ENCODE results near the gene GNAT1.
"Not testable (repeated sequence)": the region's sequence is repeated elsewhere in the genome, so short reads cannot be mapped to it uniquely, and the experiment has no call there.

The GNAT1 gene

DNA sequence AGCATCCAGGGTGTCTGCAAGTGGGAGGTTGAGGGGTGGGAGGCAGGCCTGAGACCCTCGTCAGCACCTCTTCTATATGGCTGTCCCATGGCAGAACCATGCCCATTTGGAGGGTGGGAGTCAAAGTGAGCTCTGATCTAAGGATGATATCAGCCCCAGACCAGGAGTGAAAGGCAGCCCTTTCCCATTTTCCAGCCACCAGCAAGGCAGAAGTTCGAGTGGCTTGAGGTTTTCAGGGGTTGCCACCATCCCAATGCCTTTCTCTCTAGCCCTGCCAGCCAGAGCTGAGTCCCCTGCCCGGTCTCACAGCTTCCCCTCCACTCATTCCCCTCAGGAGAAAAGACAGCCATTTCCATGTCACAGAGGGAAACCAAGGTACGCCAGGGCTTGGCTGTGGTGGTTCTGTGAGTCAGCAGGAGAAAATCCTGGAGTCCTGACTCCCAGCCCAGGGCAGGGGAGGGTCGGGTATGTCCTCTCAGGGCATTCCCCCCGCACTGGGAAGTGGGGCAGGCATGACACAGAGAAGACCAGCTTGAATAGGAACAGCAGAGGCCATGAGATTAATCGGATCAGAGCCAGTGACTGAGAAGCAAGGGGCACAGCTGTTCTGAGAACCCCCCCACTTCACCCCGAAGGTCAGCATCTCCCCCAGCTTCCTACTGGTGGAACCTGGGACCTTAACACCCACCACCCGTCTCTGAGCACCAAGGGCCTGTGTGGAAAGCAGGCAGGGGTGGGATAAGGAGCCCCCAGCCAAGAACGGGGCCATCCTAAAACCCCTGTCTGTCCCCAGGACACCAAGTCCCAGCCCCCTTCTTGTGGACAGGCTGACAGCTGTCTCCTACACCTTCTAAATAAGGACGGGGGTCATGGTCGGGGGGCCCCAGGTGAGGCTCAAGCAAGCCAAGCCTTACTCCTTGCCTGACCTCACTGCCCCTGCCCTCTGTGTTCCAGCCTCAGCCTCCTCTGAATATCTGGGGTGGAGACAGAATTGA, 12.7 kb downstream of the GNAT1 start:
- no peak for DNase-seq

DNA sequence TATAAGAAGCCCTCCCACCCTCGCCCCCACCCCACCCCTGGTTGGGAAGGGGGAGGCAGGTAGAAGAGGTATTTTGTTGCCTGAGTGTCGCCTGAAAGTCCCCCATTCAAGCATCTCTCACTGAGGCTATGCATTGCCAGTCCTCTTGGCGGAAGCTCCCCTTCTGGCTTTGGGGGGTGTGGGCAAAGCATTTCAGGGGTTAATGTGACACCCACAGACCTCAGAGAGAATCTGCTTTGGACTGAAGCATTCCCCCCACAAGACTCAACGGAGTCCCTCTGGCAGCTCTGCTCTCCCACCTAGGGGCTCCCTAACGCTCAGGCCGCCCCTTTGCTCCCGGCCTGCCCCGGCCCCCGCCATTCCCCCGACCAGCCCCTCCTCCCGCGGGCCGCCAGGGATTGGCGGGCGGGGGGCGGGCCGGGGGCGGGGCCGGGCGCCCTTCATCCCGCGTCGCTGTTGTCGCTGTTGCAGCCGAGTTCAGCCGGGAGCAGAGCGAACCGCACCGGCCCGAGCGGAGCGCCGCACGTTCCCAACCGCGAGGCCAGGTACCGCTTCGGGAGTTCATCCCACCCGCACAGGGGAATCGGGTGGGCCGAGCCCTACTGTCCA, 13.5 kb downstream of the GNAT1 start, which contains the start of gene SLC38A3:
Gene SLC38A3 (plus strand): TSS at position 468 of the 609 bp plus-strand sequence. CDS start 8,929 bp downstream, outside the sequence.
- no peak for DNase-seq

DNA sequence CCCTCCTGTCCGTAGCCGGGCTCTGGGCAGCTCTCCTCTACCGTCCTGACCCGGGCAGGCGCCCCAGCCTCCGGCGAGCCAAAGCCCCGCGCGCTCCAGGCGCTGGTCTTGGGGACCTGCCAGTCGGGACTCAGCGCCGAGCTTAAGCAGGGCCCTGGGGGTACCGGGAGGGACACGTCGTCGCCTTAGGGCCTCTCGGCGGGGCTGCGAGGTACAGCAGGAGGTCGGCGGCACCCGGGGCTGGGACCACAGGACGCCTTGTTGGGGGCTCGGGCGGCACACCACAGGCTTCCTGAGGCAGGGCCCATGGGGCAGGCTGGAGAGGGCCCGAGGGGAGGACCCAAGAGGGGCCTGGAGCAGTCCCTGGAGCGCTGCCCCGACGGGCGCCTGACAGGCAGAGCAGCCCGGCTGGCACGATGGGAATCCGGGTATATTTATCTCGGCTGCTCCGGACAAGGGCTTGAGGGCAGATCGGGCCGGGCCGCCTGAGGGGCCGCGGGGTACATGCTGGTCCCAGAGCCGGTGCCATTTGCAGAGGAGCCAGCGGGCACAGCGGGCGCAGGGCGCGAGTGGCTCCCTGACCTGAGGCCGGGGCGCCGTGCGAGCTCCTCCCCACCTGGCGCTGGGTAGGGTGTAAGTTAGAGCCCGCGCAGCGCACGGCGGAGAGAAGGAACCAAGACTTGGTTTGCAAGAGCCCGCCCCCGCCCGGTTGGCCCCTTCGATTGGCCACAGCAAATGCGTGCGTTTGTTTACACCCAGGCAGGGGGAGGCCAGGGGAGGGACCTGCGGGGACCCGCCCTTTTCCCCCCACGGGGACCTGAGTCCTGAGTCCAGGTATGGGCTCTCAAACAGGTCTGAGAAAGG, 14.2 kb downstream of the GNAT1 start:
- no peak for DNase-seq

DNA sequence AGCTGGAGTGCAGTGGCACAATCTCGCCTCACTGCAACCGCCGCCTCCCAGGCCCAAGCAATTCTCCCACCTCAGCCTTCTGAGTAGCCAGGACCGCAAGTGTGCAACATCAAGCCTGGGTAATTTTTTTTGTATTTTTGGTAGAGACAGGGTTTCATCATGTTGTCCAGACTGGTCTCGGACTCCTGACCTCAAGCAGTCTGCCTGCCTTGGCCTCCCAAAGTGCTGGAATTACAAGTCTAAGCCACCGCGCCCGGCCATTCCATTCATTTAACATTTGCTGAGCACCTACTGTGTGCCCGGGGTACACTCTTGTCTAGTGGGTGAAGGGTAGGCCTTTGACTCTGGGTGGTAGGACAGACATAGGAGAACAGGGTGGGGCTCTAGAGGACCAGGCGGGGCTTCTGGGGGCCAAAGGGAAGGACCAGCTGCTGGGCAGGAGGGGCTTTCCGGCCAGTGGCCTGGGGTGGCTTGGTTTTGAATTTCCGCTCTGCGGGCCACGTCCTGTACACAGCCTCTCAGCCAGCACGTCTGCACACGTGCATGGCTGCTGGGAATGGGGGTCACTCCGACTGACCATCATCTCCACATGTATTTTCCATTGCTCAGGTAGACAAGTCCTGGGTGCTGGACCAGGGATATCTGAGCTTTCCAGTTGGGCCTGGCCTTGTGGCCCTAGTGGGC, 16.1 kb downstream of the GNAT1 start:
- DNase-seq = no peak

DNA sequence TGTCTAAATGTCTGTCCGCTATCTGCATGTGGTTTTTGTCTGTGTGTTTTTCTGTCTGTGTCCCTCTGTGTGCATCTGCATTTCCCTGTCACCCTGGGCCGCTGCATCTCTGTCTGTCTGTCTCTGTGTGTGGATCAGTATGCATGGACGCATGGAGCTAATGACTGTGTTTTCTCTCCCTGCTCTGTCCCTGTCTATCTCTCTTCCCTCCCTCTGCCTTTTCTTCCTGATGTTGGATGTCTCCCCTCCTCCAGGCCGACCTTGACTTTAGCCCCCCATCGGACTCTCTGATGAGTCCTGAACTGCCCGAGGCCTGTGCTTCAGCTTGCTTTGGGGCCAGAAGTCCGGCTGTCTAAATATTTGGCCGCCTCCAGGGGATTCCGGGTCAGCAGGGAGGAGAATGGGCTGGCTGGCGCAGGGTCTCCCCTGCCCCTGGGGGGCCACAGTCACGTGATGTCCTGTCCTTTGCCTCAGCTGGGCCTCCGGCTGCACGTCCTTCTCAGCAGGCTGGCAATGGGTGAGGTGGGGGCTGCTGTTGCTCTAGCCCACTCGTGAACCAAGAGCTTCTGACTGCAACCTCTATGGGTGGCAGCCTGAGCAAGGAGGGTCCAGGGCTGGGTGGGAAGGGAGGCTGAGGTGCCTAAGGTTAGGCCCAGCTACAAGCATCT, 17.4 kb downstream of the GNAT1 start:
- DNase-seq = no peak

DNA sequence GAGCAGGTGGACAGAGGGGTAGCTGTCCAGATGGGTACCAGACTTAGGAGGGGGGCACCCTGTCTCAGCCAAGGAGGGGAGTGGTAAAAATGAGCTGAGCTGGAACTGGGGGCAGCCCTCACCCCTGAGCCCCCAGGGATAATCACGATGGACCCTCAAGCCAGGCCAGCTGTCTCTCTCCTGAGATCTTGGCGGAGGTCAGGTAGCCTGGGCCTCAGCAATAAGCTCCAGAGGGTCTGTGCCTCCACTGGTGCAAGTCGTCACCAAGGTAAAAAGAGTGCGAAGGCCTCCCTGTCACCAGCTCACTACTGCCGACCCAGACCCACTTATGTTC, 18.7 kb downstream of the GNAT1 start:
- no peak for DNase-seq

DNA sequence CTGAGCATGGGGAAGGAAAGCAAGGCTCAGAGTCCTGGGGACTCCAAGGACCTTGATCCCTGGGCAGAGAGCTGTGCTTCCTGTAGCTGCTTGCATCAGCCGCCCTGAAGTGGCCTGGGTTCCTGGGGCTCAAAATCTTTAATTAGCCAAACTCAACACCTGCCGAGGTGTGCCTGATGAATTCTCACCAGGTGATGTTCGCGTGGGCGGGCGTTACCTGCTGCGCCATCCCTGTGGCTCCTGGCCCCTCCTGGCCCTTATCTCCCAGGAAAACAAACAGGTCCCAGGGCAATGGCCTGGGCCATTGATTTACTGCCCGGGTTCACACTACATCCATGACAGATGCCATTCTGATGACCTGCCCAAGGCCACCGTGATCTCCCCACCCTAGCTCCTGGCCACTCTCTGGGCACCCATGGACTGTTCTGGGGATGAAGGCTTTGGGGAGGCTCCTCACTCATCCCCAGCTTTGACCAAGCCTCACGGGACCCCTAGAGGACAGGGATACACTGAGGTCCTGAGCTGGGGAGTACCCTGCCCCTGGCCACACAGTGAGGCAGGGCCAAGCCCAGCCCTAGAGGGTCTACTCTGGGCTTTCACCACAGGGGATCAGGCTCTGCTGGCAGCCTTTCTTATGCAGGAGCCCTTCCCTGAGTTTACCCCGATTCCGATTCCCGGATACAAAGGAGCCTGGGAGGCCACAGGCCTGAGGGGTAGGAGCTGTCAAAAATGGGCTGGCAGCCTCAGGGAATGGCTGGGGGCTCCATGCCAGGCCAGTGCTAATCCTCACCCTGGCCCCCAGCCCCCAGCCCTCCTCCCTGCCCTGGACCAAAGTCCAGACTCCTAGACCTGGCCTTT, 19.3 kb downstream of the GNAT1 start:
- no peak for DNase-seq

DNA sequence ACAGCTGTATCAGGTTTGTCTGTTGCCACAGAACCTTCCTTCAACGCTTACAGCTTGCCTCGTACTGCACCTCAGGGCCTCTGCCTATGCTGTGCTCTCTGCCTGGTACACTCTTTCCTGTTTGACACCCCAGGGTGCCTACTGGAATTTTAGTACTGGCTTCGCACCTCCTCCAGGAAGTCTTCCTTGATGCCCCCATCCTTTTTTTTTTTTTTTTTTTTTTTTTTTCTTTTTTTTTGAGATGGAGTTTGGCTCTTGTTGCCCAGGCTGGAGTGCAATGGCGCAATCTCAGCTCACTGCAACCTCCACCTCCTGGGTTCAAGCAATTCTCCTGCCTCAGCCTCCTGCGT, 19.9 kb downstream of the GNAT1 start:
- DNase-seq = not testable (repeated sequence)

DNA sequence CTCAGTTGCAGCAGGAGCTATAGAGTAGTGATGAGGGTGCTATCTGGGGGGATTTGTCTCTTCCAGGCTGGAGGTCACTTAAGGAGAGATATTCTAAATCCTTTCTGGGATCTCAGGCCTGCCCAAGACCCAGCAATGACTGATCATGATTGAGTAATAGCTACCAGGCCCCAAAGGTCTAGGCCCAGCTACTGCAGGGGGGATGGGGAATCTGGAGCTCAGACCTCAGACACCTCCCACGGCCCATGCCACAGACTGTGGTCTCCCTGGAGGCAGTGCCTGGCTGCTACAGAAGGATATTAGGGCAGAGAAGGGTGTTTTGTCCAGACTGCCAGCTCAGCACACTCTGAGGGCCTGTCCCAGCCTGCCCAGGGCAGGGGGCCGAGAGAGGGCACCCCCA, 20.5 kb downstream of the GNAT1 start:
- no peak for DNase-seq

DNA sequence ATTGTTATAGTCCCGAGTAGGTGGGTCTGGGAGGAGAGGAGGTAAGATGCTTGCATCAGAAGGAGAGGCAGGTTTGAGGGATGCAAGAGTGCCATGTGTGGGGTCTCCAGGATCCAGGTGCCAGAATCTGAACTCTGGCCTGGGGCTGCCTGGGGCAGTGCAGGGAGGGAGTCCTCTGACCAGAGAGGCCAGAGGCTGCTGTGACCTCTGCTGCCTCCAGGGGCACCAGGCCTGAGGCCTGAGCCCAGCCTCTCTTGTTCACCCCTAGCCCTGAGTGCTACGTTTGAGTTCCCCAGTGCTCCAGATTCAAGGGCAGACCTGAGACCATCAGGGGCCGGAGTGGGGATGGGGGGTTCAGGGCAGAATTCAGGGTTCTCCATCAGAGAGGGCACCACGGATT, 21.1 kb downstream of the GNAT1 start:
- DNase-seq = no peak

DNA sequence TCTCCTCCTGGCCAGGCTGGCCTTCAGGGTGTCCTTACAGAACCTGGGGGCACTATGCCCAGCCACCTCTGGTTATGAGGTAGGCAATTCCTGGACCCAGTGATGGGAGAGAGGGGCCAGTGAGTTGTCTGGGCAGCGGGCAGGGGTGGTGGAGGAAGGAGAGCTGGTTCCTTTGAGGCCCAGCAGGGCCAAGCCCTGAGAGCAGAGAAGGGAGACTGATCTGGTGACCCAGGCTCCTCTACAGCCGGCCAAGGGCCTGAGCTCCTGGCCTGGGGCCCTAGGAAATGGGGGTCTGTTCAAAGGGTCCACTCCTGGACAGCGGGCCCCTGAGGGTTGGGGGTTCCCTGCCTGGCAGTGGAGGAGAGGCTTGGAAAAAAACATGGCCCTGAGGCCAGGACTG, 21.6 kb downstream of the GNAT1 start:
- DNase-seq = no peak

DNA sequence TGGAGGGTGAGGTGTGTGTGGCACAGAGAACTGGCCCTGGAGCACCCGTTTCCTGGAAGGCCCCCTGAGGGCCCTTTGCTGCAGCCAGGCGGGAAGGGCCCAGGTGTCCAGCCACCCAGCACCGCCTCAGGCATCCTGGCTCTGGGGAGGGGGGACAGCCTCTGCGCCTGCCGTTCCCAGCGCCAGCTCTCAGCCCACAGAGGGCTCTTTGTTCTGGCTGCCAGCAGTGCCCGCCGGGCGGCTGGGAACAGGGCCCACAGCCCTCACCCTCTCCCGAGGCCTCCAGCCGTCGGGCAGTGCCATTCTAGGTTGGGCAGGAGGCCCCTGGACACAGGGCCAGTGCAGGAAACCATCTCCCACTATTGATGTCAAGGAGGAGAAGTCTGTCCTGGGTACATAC, 22.0 kb downstream of the GNAT1 start:
- no peak for DNase-seq

DNA sequence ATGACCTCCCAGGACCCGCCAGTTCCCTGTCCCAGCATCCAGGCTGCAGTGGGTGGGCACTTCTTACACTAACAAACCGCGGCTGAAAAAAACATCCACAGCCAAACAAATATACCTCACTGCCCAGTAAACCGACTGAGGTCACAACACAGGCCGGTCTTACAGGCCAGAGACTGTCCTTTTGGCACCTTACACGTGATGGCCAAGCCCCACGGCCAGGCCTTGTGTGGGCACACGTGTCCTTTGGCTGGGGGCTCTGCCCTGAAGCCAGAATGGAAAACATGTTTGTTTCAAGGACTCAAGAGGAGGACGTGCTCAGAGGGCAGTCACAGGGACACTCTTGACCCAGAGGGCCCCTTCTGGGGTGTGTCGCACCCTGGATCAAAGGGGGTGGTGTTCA, 23.4 kb downstream of the GNAT1 start:
- DNase-seq = no peak

DNA sequence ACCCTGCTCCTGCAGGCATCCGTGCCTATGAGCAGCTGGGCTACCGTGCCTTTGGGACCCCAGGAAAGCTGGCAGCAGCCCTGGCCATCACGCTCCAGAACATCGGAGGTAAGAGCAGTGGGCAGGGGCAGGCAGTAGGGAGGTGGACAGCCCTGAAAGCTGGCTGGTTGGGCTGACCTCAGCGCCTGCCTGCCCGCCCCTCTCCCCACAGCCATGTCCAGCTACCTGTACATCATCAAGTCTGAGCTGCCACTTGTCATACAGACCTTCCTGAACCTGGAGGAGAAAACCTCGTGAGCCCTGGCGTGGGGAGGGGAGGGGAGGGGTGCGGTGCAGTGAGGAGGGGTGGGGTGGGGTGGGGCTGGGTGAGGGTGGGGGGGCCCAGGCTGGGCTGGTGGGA, 24.1 kb downstream of the GNAT1 start:
- no peak for DNase-seq

DNA sequence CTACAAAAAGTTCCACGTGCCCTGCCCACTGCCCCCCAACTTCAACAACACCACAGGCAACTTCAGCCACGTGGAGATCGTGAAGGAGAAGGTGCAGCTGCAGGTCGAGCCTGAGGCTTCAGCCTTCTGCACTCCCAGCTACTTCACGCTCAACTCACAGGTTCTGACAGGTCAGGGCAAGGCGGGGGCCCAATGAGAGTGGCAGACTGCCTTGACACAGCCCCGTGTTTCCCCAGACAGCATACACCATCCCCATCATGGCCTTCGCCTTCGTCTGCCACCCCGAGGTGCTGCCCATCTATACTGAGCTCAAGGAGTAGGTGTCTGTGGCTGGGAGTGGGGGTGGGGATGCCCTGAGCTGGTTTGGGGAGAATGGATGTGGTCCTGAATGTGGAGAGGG, 26.3 kb downstream of the GNAT1 start:
- no peak for DNase-seq

DNA sequence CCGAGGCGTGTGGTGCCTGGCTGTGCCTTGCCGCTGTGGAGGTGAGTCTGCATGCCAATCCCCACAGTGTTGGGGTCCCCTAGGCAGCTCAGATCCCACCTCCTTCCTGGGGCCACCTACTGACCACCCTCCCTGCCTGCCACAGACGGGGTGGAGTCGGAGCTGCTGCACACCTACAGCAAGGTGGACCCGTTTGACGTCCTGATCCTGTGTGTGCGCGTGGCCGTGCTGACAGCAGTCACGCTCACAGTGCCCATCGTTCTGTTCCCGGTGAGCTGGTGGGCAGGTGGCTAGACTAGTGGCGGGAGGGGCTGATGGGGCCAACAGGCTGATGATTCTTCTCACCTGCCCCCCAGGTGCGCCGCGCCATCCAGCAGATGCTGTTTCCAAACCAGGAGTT, 27.0 kb downstream of the GNAT1 start:
- DNase-seq = no peak

DNA sequence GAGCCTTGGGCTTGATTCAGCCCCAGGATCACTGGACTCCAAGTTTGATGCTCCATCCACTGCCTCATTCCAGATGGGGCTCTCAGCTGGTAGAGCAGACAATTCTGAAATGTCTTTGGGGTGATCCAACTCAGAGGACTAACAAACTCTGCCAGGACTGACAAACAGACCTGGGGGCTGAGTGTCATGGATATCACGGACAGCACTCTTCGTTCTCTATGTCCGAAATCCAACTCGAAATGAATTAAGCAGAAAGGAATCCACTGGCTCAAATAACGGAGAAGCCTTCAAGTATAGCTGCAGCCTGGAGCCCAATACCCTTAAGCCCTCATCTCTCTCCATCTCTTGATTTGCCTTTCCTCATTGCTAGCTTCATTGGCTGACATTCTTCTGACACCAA, 27.9 kb downstream of the GNAT1 start:
- DNase-seq = no peak

DNA sequence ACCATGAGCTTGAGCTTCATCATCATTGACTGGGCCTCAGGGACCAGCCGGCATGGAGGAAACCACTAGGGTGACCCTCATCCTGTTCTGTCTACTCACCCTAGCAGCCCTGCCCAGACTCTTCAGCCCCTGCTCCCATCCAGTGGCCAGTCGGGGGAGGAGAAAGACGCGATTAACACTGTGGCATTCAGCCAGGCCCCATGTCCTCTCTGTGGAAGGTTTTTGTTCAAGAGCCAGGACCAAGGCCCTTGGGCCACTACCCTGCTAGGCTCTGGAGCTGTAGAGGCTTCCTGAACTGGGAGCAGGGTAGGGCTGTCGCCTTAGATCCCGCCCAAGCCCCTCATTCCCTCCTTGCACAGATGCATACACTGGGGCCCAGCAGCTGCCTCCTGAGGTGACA, 28.7 kb downstream of the GNAT1 start:
- DNase-seq = no peak

DNA sequence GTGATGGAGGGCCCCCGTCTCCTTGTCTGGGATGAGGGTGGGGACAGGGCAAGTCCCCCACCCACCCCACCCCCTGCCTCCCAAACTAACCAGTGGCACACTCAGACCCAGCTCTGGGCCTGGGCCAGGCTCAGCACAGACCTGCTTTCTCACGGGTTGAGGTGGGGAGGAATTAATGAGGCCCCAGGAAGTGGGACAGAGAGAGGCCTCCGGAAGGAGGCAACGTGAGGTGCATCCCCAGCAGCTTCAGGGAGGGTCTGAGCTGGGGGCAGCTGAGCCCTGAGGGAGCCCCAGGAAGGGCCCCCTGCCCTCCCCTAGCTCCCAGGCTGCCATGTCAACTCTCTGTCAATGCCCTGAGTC, 29.6 kb downstream of the GNAT1 start:
- DNase-seq = no peak

DNA sequence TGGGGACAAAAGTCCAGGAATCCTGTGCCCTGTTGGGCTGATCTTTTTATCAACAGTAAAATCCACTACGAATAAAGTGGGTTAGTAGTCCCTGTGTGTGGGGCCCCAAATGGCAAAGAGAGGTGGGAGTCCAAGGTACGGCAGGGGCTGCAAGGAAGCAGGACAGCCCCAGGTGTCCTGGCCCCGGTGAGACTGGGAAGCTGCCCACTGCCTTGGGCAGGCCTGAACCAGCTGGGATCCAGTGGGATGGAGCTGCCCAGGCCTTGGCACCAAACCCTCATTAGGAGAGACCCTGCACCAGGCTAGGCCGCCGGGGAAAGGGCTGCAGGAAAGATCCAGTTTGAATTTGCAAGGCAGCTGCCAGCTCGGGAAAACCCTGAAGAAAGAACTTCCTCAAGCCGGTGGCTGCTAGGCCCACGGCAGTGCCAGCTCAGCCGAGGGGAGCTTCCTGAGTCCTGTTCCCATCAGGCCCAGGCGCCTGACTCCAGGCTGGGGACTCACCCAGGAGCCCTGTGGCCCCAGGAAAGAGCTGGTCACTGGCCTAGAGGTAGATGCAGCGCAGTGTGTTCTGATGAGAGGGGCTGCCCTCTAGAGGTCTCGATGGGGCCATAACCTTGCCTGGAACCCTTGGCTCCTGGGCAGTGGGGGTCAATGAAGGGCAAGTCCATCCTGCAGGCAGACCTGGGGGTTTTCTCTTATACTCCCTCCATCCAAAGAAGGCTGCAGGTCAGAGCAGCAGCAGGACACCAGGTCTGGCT, 30.2 kb downstream of the GNAT1 start:
- no peak for DNase-seq

DNA sequence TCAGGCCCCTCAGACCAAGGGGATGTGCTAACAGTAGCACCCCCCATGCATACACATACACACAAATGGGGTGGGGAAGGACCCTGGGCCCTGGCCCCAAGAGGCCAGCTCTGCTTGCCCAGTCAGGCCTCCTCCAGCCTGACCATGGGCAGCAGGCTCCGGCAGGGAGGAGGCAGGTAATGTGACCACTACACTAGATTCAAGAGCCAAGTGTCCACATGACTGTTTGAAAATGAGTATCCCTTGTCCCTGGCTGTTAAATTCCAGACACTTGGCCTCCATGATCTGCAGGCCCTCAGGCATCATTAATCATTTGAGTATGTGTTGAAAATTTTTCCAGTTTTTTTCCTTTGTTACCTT, 30.7 kb downstream of the GNAT1 start:
- DNase-seq = no peak

All from T-helper 9 cell (primary cell).